Keratinocyte (primary cell): Measurements from ENCODE around the gene PLA2G15.

Source experiments
- CTCF ChIP-seq, 3 experiments: IDR thresholded peaks in 1 of 3; conservative IDR thresholded peaks in 1 of 3; optimal IDR thresholded peaks in 1 of 3; 2 replicates in 2 of 3; 3 replicates in 1 of 3; pipeline versions ENCODE3 to v1.5.1; 2011; ENCODE audit warnings: low read length in 3 of 3, mild to moderate bottlenecking in 3 of 3, moderate library complexity in 2 of 3, control low read depth in 1 of 3, inconsistent platforms in 1 of 3; ENCODE audit not compliant: insufficient read depth in 2 of 3; ENCODE audit errors: extremely low read depth in 1 of 3
- EZH2 ChIP-seq: IDR thresholded peaks from one replicate; pipeline ENCODE4 v1.6.1; 2012; ENCODE audit warnings: inconsistent platforms, mild to moderate bottlenecking, low read length, moderate library complexity

DNA sequence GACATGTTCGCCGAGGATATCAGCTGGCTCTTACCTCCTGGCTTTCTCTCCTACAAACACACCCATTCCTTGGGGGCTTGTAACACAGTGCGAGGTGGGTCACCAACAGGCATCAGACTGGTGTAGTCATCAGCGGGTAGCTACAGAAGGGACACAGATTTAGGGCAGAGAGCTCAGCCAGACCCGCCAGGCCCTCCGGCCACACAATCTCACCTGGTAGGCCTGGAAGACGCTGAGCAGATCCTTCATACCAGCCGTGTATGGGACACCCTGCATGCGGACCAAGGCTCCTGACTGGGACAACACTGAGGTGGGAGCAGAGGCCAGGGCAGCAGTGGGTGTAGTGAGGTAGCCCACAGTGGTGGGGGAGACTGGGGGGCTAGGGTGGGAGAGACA lies 15.0 kb upstream of the PLA2G15 start:
- TF ChIP-seq CTCF (optimal IDR thresholded peaks at IDR 0.05 in 1 of 3, IDR thresholded peaks at IDR 0.05 in 1 of 3, conservative IDR thresholded peaks at IDR 0.05 in 1 of 3; ENCODE audit: extremely low read depth in 1 of 3, insufficient read depth in 2 of 3, low read length in 3 of 3) (no peak), EZH2 (no peak)
